GM21717 (cell line): ENCODE results near the gene NPDC1.

ENCODE experiments used
- ATAC-seq: cut with Tn5 transposase; IDR thresholded peaks from one replicate; pipeline ENCODE4 v1.9.1; 2021; ENCODE audit warnings: mild to moderate bottlenecking, moderate library complexity; ENCODE audit not compliant: unreplicated experiment

Gene NPDC1

GRCh38 chr9:137027369-137028262 is 18.4 kb downstream of the NPDC1 start, which contains the start of gene ABCA2:
Gene ABCA2, minus strand, starts transcription at chr9:137028237. Its CDS starts 97 bp downstream, at chr9:137028140.
- ATAC-seq, result no peak

- no peak for ATAC-seq
Measured at GRCh38 chr9:137026828-137027227, 19.1 kb downstream of the NPDC1 start.

GRCh38 chr9:137026384-137026783 is 19.6 kb downstream of the NPDC1 start:
- no peak for ATAC-seq

GRCh38 chr9:137025517-137025966 is 20.4 kb downstream of the NPDC1 start:
- ATAC-seq, result no peak

- ATAC-seq, result no peak
Measured at GRCh38 chr9:137023583-137023991, 22.4 kb downstream of the NPDC1 start.

- ATAC-seq, result no peak
Measured at GRCh38 chr9:137023157-137023556, 22.8 kb downstream of the NPDC1 start.

GRCh38 chr9:137022662-137023008 is 23.3 kb downstream of the NPDC1 start:
- ATAC-seq, result no peak

GRCh38 chr9:137021979-137022661 is 23.9 kb downstream of the NPDC1 start:
- no peak for ATAC-seq

- no peak for ATAC-seq
Measured at GRCh38 chr9:137021568-137021978, 24.4 kb downstream of the NPDC1 start.

- no peak for ATAC-seq
Measured at GRCh38 chr9:137020771-137021567, 25.0 kb downstream of the NPDC1 start.

GRCh38 chr9:137019891-137020683 is 25.9 kb downstream of the NPDC1 start:
- ATAC-seq, result no peak

- no peak for ATAC-seq
Measured at GRCh38 chr9:137018761-137019559, 27.0 kb downstream of the NPDC1 start.

- no peak for ATAC-seq
Measured at GRCh38 chr9:137017791-137018497, 28.0 kb downstream of the NPDC1 start.

- no peak for ATAC-seq
Measured at GRCh38 chr9:137017071-137017470, 28.9 kb downstream of the NPDC1 start.

GRCh38 chr9:137016436-137016835 is 29.5 kb downstream of the NPDC1 start:
- no peak for ATAC-seq

GRCh38 chr9:137015976-137016375 is 30.0 kb downstream of the NPDC1 start:
- no peak for ATAC-seq

- ATAC-seq, result no peak
Measured at GRCh38 chr9:137015540-137015930, 30.4 kb downstream of the NPDC1 start.

GRCh38 chr9:137014776-137015539 is 31.0 kb downstream of the NPDC1 start:
- ATAC-seq, result no peak
